DOHH2 (cell line): ENCODE results near the gene PGA3.

Experiments
- EZH2phosphoT487 ChIP-seq: fragments of 200-600 bp; sonication (generic); IDR thresholded peaks from 2 replicates; pipeline ENCODE4 v1.6.1; 2017; ENCODE audit warnings: borderline replicate concordance, mild to moderate bottlenecking, antibody characterized with exemption, low read length, moderate library complexity, mixed read lengths
- TF ChIP-seq, protein P1 (sequence below): fragments of 200-600 bp; sonication (generic); IDR thresholded peaks from one replicate; pipeline ENCODE4 v1.5.1; 2014; ENCODE audit warnings: antibody characterized with exemption, mild to moderate bottlenecking, low read depth, low read length; ENCODE audit not compliant: poor library complexity, severe bottlenecking

DNA sequence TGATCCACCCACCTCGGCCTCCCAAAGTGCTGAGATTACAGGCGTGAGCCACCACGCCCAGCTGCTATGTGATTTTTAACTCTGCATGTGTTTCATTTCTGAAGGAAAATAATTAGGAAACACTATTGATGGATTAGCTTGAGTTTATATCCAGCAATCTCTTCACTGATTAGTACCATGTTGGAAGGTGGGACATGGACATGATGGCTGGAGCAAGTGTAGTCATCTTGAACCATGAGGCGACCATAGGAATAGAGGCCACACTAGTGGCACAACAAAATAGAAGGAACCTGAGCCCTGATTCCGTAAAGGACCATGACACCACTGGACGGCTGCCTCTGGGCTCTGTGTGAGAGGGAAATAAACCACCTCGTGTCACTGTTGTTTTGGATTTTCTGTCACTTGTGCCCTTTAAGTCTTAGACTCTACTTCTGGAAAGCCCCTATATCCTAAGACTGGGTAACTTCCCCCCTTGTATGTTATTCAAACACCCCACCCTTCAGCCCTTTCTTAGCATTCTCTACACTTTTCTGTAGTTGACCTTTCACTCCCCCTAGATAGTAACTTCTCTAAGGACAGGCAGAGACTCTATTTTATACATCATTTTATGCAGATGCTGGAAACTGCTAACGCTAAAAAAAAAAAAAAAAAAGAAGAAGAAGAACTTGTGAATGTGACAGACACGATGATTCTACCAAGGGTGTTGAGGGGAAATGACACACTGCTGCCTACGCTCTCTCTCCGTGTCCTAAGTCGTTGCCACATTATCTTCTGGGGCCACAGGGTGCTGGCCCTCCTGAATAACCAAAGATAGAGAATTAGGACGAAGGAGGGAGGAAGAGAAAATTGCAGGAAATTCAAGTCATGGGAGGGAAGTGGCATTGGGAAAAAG lies 39.4 kb upstream of the PGA3 start:
- TF ChIP-seq, protein P1, sequence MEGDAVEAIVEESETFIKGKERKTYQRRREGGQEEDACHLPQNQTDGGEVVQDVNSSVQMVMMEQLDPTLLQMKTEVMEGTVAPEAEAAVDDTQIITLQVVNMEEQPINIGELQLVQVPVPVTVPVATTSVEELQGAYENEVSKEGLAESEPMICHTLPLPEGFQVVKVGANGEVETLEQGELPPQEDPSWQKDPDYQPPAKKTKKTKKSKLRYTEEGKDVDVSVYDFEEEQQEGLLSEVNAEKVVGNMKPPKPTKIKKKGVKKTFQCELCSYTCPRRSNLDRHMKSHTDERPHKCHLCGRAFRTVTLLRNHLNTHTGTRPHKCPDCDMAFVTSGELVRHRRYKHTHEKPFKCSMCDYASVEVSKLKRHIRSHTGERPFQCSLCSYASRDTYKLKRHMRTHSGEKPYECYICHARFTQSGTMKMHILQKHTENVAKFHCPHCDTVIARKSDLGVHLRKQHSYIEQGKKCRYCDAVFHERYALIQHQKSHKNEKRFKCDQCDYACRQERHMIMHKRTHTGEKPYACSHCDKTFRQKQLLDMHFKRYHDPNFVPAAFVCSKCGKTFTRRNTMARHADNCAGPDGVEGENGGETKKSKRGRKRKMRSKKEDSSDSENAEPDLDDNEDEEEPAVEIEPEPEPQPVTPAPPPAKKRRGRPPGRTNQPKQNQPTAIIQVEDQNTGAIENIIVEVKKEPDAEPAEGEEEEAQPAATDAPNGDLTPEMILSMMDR: no peak
- no peak for TF ChIP-seq EZH2phosphoT487
